ENCODE results near the gene SUGCT. TPM values are rescaled to one million over a fixed set of nuclear protein-coding genes. Genes with fewer than 3 reads are reported as not detected.

Gene SUGCT
- total and polyA plus RNA-seq, 10 donors, result 1.4 to 13.6 (median 2.5) TPM

GRCh38 chr7:40882071-40882658 is 747.4 kb downstream of the SUGCT start:
- TF ChIP-seq POLR2AphosphoS5 (IDR thresholded peaks at IDR 0.05), result no peak
- TF ChIP-seq POLR2A (IDR thresholded peaks at IDR 0.05), result no peak
- H3K27me3 ChIP-seq (replicated peaks in 1 of 7), result no peaks in the 10 kb centered on the region
- H3K36me3 ChIP-seq, result no peaks in the 10 kb centered on the region
- H3K27ac ChIP-seq, result no peak overlapping the region
- no peaks in the 10 kb centered on the region for H3K4me1 ChIP-seq
- H3K9me3 ChIP-seq, result peaks cover 0 to 4% (median 0%) of the 10 kb centered on the region in 8 donors
- no peak overlapping the region for H3K4me3 ChIP-seq
- intact Hi-C loops (cut with DNase I; ENCODE audit: low total_unique reads), result no loop called here
- DNase-seq, result no peak

GRCh38 chr7:40883826-40884225 is 749.0 kb downstream of the SUGCT start:
- H3K4me1 ChIP-seq, result no peaks in the 10 kb centered on the region
- TF ChIP-seq CTCF (IDR thresholded peaks at IDR 0.05 in 8 of 11, conservative IDR thresholded peaks at IDR 0.05 in 3 of 11) (no peak), POLR2A (IDR thresholded peaks at IDR 0.05) (no peak), POLR2AphosphoS5 (IDR thresholded peaks at IDR 0.05) (no peak)

GRCh38 chr7:40884241-40884640 is 749.4 kb downstream of the SUGCT start:
- H3K9me3 ChIP-seq, result peaks cover 0 to 4% (median 0%) of the 10 kb centered on the region in 8 donors
- 76 to 96% (median 91%) methylated on average over 3 of the region's 3 CpGs for WGBS, 5 donors
- intact Hi-C loops (cut with DNase I; ENCODE audit: low total_unique reads), result no loop called here

More at GRCh38 chr7:40883826-40884225, 749.0 kb downstream of the SUGCT start:
- intact Hi-C loops (cut with DNase I; ENCODE audit: low total_unique reads), result no loop called here
- Histone ChIP-seq H3K27ac (no peak overlapping the region), H3K36me3 (no peaks in the 10 kb centered on the region), H3K4me3 (no peak overlapping the region), H3K9me3 (peaks cover 0 to 3% (median 0%) of the 10 kb centered on the region in 8 donors), H3K27me3 (replicated peaks in 1 of 7) (no peaks in the 10 kb centered on the region)
- DNase-seq, result no peak

GRCh38 chr7:40885503-40885902 is 750.7 kb downstream of the SUGCT start:
- TF ChIP-seq POLR2A (IDR thresholded peaks at IDR 0.05) (no peak), CTCF (IDR thresholded peaks at IDR 0.05 in 8 of 11, conservative IDR thresholded peaks at IDR 0.05 in 3 of 11) (no peak), POLR2AphosphoS5 (IDR thresholded peaks at IDR 0.05) (no peak)
- H3K4me3 ChIP-seq, result no peak overlapping the region
- no peaks in the 10 kb centered on the region for H3K27me3 ChIP-seq (replicated peaks in 1 of 7)
- 39 to 49% (median 45%) methylated on average over 2 of the region's 2 CpGs for WGBS, 5 donors
- peaks cover 0 to 9% (median 3%) of the 10 kb centered on the region in 8 donors for H3K9me3 ChIP-seq
- no peak for DNase-seq
- no peaks in the 10 kb centered on the region for H3K36me3 ChIP-seq
- intact Hi-C loops (cut with DNase I; ENCODE audit: low total_unique reads), result no loop called here
- no peak overlapping the region for H3K27ac ChIP-seq
- H3K4me1 ChIP-seq, result no peaks in the 10 kb centered on the region

More at GRCh38 chr7:40884241-40884640, 749.4 kb downstream of the SUGCT start:
- H3K4me1 ChIP-seq, result no peaks in the 10 kb centered on the region
- DNase-seq, result no peak
- no peak overlapping the region for H3K27ac ChIP-seq
- no peaks in the 10 kb centered on the region for H3K27me3 ChIP-seq (replicated peaks in 1 of 7)
- TF ChIP-seq POLR2AphosphoS5 (IDR thresholded peaks at IDR 0.05), result no peak
- no peak overlapping the region for H3K4me3 ChIP-seq
- no peaks in the 10 kb centered on the region for H3K36me3 ChIP-seq

- intact Hi-C loops (cut with DNase I; ENCODE audit: low total_unique reads), result no loop called here
- DNase-seq, result no peak
- TF ChIP-seq POLR2A (IDR thresholded peaks at IDR 0.05), result no peak
- no peak for TF ChIP-seq CTCF (IDR thresholded peaks at IDR 0.05 in 8 of 11, conservative IDR thresholded peaks at IDR 0.05 in 3 of 11)
- no peak for TF ChIP-seq POLR2AphosphoS5 (IDR thresholded peaks at IDR 0.05)
Measured at GRCh38 chr7:40887099-40887498, 752.3 kb downstream of the SUGCT start.

More at GRCh38 chr7:40887099-40887498, 752.3 kb downstream of the SUGCT start:
- Histone ChIP-seq H3K27me3 (replicated peaks in 1 of 7) (no peaks in the 10 kb centered on the region), H3K4me1 (no peaks in the 10 kb centered on the region), H3K36me3 (no peaks in the 10 kb centered on the region), H3K9me3 (peaks cover 0 to 25% (median 19%) of the 10 kb centered on the region in 8 donors), H3K4me3 (no peak overlapping the region), H3K27ac (no peak overlapping the region)
